Adipocyte (in vitro differentiated cells): ENCODE data around the gene PPFIA1.
A peak's percentile ranks its signal among the peaks of the same experiment; 100 is the strongest.

Experiments
- DNase-seq: peaks from one replicate; pipeline ENCODE4 v3.0.0-alpha.2; 2015; ENCODE audit warnings: low read depth
- H3K27me3 ChIP-seq: replicated peaks from 2 replicates; pipeline ENCODE4 v1.7.0; 2013; ENCODE audit warnings: mild to moderate bottlenecking, low read length, moderate library complexity; ENCODE audit not compliant: control insufficient read depth, insufficient read depth
- H3K36me3 ChIP-seq: 2 replicates; pipeline ENCODE4 v1.7.0; 2013; ENCODE audit warnings: low read length, mild to moderate bottlenecking, moderate library complexity; ENCODE audit not compliant: control insufficient read depth, insufficient read depth, severe bottlenecking
- H3K4me1 ChIP-seq: 2 replicates; pipeline ENCODE4 v1.7.0; 2013; ENCODE audit warnings: mild to moderate bottlenecking, low read length, moderate library complexity; ENCODE audit not compliant: control insufficient read depth, insufficient read depth
- H3K4me3 ChIP-seq: 2 replicates; pipeline ENCODE4 v1.7.0; 2013; ENCODE audit warnings: mild to moderate bottlenecking, low read length, moderate library complexity
- H3K9ac ChIP-seq: 2 replicates; pipeline ENCODE4 v1.7.0; 2013; ENCODE audit warnings: mild to moderate bottlenecking, low read length, moderate library complexity
- H3K9me3 ChIP-seq: 2 replicates; pipeline ENCODE4 v1.7.0; 2013; ENCODE audit warnings: mild to moderate bottlenecking, low read length, moderate library complexity; ENCODE audit not compliant: control insufficient read depth

Gene PPFIA1

GRCh38 chr11:70313945-70314344 is 43.5 kb downstream of the PPFIA1 start:
- no peak overlapping the region for H3K9ac ChIP-seq
- H3K4me3 ChIP-seq: no peak overlapping the region
- no peaks in the 10 kb centered on the region for H3K27me3 ChIP-seq
- H3K36me3 ChIP-seq: peaks cover 20% of the 10 kb centered on the region
- no peaks in the 10 kb centered on the region for H3K9me3 ChIP-seq
- H3K4me1 ChIP-seq: no peaks in the 10 kb centered on the region
- DNase-seq: no peak

DNA sequence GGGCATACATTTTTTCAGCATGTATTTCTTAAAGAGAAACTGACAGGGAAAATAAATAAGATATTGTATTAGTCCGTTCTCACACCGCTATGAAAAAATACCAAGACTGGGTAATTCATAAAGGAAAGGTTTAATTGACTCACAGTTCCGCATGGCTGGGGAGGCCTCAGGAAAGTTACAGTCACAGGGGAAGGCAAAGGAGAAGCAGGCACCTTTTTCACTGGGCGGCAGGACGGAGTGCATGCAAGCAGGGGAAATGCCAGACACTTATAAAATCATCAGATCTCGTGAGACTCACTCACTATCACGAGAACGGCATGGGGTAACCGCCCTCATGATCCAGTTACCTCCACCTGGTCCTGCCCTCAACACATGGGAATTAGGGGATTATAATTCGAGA is 44.2 kb downstream of the PPFIA1 start:
- no peaks in the 10 kb centered on the region for H3K9me3 ChIP-seq
- no peaks in the 10 kb centered on the region for H3K27me3 ChIP-seq
- no peak for DNase-seq
- H3K36me3 ChIP-seq: peaks cover 24% of the 10 kb centered on the region
- H3K4me3 ChIP-seq: no peak overlapping the region
- H3K9ac ChIP-seq: no peak overlapping the region
- peaks cover 4% of the 10 kb centered on the region for H3K4me1 ChIP-seq

- Histone ChIP-seq H3K4me1 (peaks cover 7% of the 10 kb centered on the region), H3K36me3 (peaks cover 30% of the 10 kb centered on the region)
- DNase-seq: no peak
Measured at GRCh38 chr11:70315716-70316115, 45.2 kb downstream of the PPFIA1 start.

GRCh38 chr11:70317581-70318305 is 47.3 kb downstream of the PPFIA1 start:
- H3K27me3 ChIP-seq: no peaks in the 10 kb centered on the region
- H3K4me3 ChIP-seq: no peak overlapping the region
- no peaks in the 10 kb centered on the region for H3K9me3 ChIP-seq
- DNase-seq: no peak
- no peak overlapping the region for H3K9ac ChIP-seq
- H3K36me3 ChIP-seq: peaks cover 35% of the 10 kb centered on the region
- peaks cover 7% of the 10 kb centered on the region for H3K4me1 ChIP-seq

More at GRCh38 chr11:70315716-70316115, 45.2 kb downstream of the PPFIA1 start:
- H3K9ac ChIP-seq: no peak overlapping the region
- H3K9me3 ChIP-seq: no peaks in the 10 kb centered on the region
- no peaks in the 10 kb centered on the region for H3K27me3 ChIP-seq
- H3K4me3 ChIP-seq: no peak overlapping the region

- no peaks in the 10 kb centered on the region for H3K27me3 ChIP-seq
- DNase-seq: no peak
- H3K4me1 ChIP-seq: peaks cover 21% of the 10 kb centered on the region
- peaks cover 39% of the 10 kb centered on the region for H3K36me3 ChIP-seq
- no peak overlapping the region for H3K9ac ChIP-seq
- H3K4me3 ChIP-seq: no peak overlapping the region
- H3K9me3 ChIP-seq: no peaks in the 10 kb centered on the region
Measured at GRCh38 chr11:70319396-70320076, 49.0 kb downstream of the PPFIA1 start.

GRCh38 chr11:70322666-70323065 is 52.2 kb downstream of the PPFIA1 start:
- no peak overlapping the region for H3K4me3 ChIP-seq
- DNase-seq: peak; percentile 22
- no peak overlapping the region for H3K9ac ChIP-seq
- H3K4me1 ChIP-seq: peaks cover 45% of the 10 kb centered on the region
- H3K36me3 ChIP-seq: peaks cover 49% of the 10 kb centered on the region
- no peaks in the 10 kb centered on the region for H3K9me3 ChIP-seq
- no peaks in the 10 kb centered on the region for H3K27me3 ChIP-seq

GRCh38 chr11:70323806-70324205 is 53.3 kb downstream of the PPFIA1 start:
- DNase-seq: peak; percentile 42
- H3K27me3 ChIP-seq: no peaks in the 10 kb centered on the region
- no peak overlapping the region for H3K4me3 ChIP-seq
- peaks cover 47% of the 10 kb centered on the region for H3K4me1 ChIP-seq
- no peak overlapping the region for H3K9ac ChIP-seq
- peaks cover 50% of the 10 kb centered on the region for H3K36me3 ChIP-seq
- no peaks in the 10 kb centered on the region for H3K9me3 ChIP-seq

DNA sequence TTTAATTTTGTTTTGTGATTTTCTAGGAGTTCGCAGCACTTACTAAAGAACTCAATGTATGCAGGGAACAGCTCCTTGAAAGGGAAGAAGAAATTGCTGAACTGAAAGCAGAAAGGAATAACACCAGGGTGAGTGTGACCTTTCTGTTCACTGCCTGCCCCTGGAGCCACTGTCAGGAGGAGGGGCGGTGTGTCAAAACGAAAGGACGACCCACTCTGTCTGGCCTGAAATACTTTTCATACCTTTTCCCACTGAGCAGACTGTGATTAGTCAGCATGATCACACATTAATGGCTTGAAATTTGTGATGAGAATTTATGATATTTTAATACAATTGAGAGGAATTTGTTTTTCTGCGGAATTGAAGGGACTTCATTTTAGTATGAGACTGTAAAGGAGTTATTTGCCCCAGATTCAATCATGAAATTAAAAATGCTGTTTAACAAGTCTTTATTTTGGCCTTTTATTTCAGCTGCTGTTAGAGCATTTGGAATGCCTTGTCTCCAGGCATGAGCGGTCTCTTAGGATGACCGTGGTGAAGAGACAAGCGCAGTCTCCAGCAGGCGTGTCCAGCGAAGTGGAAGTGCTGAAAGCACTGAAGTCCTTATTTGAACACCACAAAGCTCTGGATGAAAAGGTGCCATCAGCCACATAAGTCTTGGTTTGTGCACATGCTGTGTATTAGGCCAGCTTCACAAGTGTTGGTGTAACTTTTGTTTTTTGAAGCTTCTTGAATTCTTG is 54.1 kb downstream of the PPFIA1 start:
- DNase-seq: no peak
- H3K9ac ChIP-seq: no peak overlapping the region

DNA sequence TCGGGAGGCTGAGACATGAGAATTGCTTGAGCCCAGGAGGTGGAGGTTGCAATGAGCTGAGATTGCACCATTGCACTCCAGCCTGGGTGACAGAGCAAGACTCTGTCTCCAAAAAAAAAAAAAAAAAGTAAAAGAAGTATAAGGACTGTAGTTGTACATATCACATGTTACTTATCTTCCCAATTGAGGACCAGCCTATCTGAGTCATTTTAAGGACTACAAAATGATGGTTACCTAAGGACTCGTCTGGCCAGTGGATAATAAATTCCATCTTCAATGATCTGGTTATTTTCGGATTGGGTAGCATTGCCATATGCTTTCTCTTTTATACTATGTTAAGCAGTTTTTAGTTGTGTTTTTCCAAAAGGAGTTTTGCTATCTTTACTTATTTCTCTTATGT is 55.3 kb downstream of the PPFIA1 start:
- peak overlapping the region; percentile 65 for H3K4me3 ChIP-seq
- H3K27me3 ChIP-seq: no peaks in the 10 kb centered on the region
- peak overlapping the region; percentile 57 for H3K9ac ChIP-seq
- peaks cover 50% of the 10 kb centered on the region for H3K36me3 ChIP-seq
- no peaks in the 10 kb centered on the region for H3K9me3 ChIP-seq
- peaks cover 45% of the 10 kb centered on the region for H3K4me1 ChIP-seq
- DNase-seq: no peak

More for the DNA sequence above, 54.1 kb downstream of the PPFIA1 start:
- no peaks in the 10 kb centered on the region for H3K27me3 ChIP-seq
- no peak overlapping the region for H3K4me3 ChIP-seq
- peaks cover 49% of the 10 kb centered on the region for H3K36me3 ChIP-seq
- peaks cover 47% of the 10 kb centered on the region for H3K4me1 ChIP-seq
- no peaks in the 10 kb centered on the region for H3K9me3 ChIP-seq

- peak overlapping the region; percentile 57 for H3K9ac ChIP-seq
- peaks cover 50% of the 10 kb centered on the region for H3K36me3 ChIP-seq
Measured at GRCh38 chr11:70326365-70326811, 55.9 kb downstream of the PPFIA1 start.

GRCh38 chr11:70326833-70327232 is 56.3 kb downstream of the PPFIA1 start:
- peak overlapping the region; percentile 65 for H3K4me3 ChIP-seq
- H3K9ac ChIP-seq: peak overlapping the region; percentile 57
- H3K27me3 ChIP-seq: no peaks in the 10 kb centered on the region
- peaks cover 45% of the 10 kb centered on the region for H3K4me1 ChIP-seq
- H3K9me3 ChIP-seq: no peaks in the 10 kb centered on the region
- H3K36me3 ChIP-seq: peaks cover 53% of the 10 kb centered on the region
- DNase-seq: no peak

More at GRCh38 chr11:70326365-70326811, 55.9 kb downstream of the PPFIA1 start:
- H3K9me3 ChIP-seq: no peaks in the 10 kb centered on the region
- DNase-seq: peak; percentile 89
- peak overlapping the region; percentile 65 for H3K4me3 ChIP-seq
- H3K27me3 ChIP-seq: no peaks in the 10 kb centered on the region
- H3K4me1 ChIP-seq: peaks cover 45% of the 10 kb centered on the region
